GF-D8 (cell line): ENCODE results near the gene VRK2.
"Not testable (repeated sequence)": the region's sequence is repeated elsewhere in the genome, so short reads cannot be mapped to it uniquely, and the experiment has no call there.

Experiments
- DNase-seq: peaks from one replicate; lab custom pipeline; 2025; lab: John Stamatoyannopoulos, UW

VRK2 gene

DNA sequence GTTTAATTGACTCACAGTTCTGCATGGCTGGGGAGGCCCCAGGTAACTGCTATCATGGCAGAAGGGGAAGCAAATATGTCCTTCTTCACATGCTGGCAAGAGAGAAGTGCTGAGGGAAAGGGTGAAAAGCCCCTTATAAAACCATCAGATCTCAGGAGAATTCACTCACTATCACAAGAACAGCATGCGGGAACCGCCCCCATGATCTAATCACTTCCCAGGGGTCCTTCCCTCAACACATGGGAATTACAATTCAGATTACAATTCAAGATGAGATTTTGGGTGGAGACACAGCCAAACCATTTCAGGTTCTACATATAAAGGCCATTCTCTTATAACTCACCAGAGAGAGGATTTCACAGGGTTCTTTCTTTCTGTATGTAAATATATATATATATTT, 62.9 kb downstream of the VRK2 start:
- DNase-seq: no peak

DNA sequence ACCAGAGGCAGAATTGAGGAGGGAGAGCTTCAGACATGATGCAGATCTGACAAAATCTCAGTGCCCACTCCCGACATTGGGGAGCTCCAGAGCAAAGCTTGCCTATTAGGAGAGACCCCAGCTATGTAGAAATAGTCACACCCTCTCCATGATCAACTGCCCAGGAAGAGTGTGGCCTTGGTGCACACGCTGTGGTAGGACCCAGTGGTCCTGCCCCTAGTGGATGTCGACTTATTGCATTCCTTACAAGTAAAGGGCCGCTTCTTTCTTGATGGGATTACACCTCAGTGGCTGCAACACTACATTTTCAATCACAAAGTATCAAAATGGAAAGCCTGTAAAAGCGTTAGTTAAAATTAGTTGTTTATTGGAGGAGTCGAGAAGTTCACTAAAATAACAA, 64.2 kb downstream of the VRK2 start:
- no peak for DNase-seq

DNA sequence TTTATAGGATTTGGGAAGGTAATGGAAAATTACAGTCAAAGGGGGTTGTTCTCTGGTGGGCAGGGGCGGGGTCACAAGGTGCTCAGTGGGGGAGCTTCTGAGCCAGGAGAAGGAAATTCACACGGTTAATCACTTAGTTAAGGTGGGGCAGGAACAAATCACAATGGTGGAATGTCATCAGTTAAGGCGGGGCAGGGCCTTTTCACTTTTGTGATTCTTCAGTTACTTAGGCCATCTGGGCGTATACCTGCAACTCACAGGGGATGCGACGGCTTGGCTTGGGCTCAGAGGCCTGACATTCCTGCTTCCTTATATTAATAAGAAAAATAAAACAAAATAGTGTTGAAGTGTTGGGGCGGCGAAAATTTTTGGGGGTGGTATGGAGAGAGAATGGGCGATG, 67.0 kb downstream of the VRK2 start:
- not testable (repeated sequence) for DNase-seq

DNA sequence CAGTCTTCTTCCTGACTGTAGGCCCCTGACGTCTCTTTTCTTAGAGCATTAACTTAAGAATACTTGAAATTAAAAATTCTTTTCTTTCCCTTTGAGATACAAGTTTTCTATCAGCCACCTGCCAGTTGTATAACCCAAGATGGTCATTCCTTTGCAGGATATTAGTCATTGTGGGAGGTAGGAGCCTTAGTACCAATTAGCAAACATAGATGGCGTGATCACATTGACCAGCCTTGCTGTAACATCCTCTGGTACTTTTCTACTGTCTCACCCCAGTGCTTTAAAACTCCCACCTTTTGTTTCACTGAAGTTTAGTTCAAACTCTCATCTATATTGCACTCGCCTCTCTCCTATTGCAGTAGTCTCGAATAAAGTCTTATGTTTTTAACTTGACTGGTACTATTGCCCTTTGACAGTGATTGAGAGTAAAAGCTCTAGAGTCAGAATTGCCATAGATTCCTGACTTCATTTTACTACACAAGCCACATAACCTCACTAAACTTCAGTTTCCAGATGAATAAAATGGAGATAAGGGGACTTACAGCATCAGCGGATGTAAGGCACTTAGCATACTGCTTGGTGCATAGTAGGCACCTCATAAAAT, 74.1 kb downstream of the VRK2 start:
- DNase-seq: no peak

DNA sequence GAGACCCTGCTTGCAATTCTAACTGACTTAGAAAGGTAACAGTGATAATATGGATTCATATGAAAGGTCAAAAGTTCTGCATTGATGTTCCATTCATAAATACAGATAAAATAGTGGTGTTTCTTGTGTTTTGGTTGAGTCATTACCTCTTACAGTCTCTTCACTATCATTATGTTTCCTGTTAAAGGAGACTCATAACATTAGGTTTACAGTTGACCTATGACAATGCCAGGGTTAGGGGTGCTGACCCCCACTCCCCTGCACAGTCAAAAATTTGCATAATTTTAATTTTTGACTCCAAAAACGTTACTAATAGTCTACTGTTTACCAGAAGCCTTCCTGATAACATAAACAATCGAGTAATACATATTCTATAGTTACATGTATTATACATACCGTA, 75.4 kb downstream of the VRK2 start:
- no peak for DNase-seq

DNA sequence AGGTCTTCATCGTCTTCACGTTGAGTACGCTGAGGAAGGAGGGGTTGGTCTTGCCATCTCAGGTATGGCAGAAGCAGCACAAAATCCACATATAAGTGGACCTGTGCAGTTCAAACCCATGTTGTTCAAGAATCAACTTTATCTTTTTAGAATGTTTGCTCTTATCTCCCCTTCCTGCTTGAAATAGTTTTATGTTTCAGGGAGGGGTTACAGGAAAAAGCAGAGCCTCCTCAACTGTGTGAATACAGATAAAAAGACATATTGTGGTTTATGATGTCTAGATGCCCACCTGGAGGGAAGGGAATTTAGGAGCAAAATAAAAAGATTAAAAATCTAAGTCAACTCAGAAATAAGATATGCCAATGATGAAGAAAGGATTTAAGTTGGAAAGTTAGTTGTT, 75.9 kb downstream of the VRK2 start:
- DNase-seq: no peak

DNA sequence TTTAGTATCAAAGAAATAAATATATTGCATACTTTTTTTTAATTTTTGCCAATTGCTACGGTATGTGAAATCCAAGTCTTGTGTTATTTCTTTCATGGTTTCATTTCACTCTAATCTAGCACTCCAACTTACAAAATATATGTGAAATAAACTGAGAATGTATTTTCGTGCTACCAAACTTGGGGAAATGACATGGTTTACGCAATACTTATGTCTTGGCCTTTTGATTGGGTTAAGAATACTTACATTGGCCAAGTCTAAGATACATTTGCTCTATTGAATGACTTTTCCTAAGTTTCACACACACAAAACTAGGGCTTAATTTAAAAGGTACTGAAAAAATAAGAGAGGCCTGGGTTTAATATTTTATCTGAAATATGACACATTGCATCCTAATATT, 80.5 kb downstream of the VRK2 start:
- no peak for DNase-seq

DNA sequence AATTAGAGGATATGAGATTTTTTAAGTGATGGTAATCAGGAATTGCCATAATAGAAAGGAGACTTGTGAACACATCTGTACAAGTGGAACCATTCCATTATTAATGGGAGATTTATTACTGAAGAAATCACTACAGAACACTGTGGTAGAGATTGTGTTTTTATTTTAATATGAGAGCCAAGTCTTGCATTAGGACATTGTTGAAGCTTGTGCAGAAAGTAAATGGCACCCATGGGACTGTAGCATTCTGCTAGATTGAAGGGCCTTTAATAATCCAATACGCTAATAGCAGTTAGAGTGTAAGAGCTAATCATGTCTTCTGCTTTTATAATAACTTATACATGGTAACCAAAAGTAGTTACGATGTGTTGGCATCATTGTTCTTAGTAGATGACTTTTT, 83.6 kb downstream of the VRK2 start:
- DNase-seq: no peak

DNA sequence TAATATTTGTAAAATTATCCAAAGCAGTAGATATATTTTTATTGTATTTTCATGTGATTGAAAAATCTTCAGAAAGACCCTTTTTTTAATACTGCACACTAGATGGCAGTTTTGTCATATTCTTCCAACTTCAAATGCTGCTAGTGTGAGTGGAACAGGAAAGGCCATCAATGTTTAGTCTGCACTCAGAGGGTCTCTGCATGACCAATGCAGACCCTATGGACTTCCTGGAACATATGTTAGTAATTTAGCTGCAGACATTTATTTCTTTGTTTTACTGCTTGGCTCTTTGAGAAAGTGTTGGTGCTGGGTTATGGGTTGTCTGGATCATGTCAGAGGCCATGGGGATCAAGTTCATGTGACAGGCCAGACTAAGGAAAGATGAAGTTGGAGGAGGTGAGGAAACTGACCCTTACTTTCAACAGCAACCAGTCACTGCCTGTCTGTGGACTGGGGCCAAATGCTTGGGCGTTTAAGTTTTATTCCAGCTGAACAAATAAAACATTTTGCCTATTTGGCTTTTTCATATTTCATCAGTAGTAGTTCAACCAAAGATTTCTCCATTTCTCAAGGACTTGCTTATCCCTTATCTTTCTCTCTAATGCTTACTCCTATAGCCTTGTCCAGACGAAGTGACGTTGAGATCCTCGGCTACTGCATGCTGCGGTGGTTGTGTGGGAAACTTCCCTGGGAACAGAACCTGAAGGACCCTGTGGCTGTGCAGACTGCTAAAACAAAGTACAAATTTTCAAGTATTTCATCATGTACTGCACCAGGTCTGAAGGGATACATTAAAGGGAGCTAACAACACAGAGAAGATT, 84.8 kb downstream of the VRK2 start:
- DNase-seq: no peak

DNA sequence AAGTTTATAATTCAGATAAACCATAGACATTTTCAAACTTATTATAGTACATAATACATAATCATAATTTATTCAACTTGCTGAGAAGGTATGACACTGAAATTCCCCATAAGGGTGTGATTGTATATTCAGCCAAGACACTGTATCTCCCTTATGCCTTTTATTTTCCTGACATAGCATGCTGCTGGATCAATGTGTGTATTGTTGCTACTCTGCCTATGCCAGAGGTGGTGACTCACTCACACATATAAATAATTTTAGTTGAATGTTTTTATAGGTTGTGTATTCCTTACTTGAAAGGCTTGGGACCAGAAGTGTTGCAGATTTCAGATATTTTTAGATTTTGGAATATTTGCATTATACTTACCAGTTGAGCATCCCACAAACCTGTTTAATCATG, 86.8 kb downstream of the VRK2 start:
- DNase-seq: no peak

DNA sequence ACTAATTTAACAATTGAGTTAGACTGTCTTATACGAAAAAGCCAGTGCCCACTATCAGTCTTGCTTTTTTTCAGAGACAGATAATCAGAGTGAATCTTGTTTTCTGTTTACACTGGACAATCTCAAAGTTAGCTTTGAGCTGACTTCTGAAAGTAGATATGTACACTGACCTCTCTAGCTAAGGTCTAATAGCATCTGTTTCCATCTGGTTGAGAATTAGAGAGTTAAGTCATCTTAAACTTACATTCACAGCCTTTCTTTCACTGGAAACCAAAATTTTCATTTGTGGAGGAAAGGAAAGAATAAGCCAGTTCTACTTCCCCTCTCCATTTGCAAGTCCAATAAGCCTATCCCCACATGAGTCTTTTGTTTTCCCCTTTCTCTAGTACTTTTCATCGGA, 89.3 kb downstream of the VRK2 start:
- DNase-seq: no peak

DNA sequence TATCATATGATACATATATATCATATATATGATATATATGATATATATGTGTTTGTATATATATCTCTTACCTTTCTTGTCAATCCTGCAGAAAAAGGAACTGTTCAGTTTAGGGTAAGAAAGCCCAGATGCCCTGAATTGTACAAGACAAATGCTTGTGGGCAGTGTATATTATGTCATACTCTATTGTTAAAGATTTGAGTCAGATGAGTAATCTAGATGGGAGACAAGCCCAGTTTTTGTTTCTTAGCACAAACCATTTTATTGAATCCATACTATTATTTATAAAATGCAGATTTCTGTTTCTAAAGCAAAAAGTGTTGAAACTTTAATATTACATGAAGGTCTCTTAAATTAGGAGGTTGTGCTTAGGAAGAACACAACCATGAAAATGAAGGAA, 90.6 kb downstream of the VRK2 start:
- no peak for DNase-seq

DNA sequence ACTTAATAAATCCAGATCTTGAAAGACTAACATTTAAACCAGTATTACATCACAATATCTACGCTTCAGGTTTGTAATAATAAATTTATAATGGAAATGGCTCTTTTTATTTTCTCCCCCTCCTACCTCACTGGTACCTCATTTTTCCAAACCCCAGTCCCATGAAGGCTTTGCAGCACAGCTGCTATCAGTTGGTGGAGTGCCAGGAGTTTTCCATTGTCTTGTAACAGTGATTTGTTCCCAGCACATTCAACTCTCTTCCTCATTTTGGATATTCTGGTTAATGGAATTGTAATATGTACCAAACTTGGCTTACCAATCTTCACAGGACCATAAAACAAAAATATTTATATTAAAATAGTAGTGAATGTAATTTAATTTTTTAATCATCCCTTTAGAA, 91.2 kb downstream of the VRK2 start:
- no peak for DNase-seq

DNA sequence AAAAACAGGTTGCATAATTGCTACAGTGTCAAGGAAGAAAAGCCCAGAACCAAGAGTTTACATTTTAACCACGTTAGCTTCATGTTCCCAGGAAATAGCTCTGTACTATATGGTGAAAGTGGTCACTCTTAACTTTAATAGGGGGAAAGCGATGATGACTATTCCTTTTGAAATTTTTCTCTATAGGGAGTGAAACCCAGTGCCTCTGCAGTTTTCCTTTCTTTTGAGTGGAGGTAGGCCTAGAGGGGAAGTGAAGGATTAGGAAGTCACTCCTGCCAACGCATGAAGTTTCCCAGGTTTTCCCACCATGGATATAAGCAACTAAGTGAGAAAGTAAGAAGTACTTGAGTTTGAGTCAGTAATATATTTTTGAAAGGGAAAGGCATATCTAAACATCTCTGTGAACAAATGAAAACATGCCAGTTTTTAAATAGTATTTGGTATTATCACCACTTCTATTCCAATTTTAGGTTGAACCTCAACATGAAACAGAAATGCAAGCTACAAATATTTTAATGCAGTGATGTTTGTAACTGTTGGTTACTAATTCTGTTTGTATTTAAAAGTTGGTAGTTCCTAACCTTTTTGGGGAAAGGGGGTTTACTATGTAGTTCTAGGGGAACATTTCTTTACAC, 91.9 kb downstream of the VRK2 start:
- DNase-seq: no peak

DNA sequence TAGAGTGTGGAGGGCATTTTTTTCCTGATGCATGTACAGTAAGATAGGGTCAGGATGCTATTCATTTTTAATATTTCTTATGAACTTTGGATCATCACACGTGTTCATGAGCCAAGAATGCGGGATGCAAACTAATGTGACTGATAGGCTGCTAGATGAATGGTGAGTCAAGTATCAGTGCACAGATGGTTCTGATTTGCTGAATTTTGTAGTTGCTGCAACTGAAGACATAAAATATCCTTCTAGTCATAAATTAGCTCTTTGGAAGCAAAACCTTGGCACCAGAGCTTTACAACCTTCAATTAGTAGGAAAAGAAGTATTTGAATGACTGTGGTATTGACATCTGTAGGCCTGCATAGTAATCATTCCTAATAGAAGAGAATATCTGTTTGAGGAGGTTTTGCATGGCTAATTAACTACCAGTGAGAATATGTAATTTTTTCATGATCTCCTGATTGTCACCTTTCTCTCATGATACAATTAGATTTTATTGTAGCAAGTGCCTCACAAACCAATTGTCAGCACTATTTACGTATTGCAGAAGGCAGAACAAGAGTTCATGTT, 94.0 kb downstream of the VRK2 start:
- DNase-seq: no peak

DNA sequence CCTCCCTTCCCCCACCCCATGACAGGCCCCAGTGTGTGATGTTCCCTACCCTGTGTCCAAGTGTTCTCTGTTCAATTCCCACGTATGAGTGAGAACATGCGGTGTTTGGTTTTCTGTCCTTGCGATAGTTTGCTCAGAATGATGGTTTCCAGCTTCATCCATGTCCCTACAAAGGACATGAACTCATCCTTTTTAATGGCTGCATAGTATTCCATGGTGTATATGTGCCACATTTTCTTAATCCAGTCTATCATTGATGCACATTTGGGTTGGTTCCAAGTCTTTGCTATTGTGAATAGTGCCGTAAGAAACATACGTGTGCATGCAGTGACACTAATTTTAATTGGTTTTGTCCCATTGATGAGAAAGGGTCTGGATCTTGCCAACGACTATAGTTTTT, 99.2 kb downstream of the VRK2 start:
- DNase-seq: not testable (repeated sequence)

DNA sequence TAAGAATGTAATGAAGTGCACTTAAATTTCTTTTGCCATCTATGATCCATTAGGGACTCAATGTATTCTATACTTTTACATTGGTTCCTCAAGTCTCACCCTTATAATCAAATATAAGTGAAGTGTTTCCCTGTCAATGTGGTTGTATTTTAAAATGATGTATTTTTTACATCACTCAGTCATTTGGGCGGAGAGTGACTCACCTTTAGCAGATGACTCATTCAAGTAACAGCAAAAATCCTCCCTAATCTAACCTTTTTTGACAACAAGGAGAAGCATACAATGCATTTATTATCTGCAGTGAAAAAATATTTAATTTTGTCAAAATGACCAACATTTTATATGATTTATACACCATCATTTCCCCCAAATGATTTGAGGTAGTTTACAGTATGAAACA, 100.1 kb downstream of the VRK2 start:
- DNase-seq: no peak

DNA sequence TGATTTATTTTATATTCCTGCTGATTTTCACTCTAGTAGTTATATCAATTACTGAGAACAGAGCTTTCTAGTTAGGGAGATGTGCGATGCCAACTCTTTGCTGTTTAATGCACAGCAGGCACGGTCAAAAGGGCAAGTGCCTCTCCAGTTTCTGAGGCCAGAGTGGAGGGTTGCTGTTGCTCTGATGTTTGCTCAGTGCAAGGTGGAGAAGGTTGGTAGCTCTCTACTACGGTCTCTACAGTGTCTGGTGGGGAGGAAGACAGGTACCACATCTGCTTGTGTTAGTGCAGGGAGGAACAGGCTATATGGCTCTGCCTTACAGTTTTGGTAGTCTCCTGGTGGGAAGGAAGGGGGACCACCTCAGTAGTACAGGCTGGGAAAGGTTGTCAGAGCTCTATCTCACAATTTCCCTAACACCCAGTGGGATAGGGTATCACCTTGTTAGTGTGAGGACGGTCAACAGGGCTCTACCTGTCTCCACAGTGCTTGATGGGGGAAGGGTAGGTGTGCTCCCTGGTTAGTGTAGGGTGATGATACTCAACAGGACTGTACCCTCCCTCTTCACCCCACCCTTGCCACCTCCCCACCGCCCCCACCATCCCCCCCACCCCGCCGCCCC, 108.7 kb downstream of the VRK2 start:
- no peak for DNase-seq

DNA sequence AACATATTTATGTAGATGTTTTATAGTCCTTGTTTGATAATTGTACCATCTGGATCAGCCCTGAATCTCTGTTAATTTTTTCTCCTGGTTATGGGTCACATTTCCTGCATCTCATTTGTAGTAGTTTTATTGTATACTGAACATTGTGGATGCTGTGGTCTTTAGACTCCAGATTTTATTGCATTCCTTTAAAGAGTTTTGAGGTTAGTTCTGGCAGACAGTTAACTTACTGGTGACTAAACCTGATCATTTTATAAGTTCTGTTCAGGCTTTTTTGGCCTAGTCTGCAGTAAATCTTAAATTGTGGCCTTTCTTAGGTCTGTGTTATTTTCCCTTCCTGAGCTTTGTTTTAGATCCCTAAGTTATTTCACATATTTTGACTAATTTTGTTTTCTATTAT, 110.2 kb downstream of the VRK2 start:
- no peak for DNase-seq

DNA sequence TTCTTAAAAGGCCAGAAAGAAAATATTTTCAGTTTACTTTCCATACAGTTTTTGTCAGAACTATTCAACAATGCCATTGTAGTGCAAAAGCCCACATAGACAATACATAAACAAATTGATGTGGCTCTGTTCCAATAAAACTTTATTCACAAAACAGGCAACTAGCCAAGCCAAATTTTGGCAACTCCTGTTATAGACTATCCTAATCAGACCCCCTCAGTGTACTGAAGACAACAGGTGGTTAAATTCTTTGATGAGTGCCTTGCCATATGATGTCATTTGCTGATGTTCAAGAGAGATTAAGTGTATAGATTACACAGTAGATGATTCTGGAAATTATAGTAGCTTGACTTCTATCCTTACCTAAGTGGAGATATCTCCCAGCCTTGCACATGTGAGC, 111.1 kb downstream of the VRK2 start:
- no peak for DNase-seq

DNA sequence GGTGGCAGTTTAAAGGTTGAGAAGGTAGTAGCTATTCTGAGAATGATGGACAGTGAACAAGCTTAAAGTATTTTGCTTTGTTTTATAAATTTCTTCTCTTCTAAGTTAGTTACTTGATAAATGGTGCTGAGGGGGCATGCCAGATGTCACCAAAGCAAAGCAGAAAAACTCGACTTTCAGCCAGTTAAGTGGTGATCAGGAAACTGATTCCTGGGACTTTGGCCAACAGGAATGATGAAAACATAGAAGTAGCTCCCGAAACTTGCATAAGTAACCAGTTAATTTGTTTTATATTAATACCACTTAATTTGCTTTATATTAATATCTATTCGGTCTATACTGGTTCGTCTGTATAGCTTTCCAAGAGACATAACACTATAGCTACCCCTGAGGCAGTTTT, 111.9 kb downstream of the VRK2 start:
- DNase-seq: no peak

DNA sequence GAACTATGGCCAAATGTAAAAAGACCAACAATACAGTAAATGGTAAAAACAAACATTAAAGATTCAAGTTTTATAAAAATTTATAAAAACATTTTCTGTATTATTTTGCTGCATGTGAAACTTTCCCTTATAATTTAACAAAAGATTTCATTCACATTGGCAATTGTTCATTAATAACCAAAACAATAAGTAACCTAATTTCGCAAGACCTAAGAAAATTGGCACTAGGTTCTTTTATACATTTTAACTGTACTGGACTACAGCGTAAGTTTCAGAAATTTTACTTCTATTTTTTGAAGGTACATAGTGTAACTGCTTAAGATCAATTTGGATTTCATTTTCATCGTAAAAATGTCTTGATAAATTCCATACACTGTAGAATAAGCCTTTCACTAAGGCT, 117.3 kb downstream of the VRK2 start:
- DNase-seq: no peak

DNA sequence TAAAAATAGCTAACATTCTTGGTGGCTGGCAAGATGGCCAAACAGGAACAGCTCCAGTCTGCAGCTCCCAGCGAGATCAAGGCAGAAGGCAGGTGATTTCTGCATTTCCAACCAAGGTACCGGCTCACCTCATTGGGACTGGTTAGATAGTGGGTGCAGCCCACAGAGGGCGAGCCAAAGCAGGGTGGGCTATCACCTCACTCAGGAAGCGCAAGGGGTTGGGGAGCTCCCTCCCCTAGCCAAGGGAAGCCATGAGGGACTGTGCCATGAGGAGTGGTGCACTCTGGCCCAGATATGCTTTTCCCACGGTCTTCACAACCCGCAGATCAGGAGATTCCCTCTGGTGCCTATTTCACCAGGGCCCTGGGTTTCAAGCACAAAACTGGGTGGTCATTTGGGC, 121.5 kb downstream of the VRK2 start:
- not testable (repeated sequence) for DNase-seq
